GM10266 (cell line): Measurements from ENCODE around the gene FOSL1.

Source experiments
- DNase-seq: peaks from one replicate; pipeline ENCODE4 v3.0.0; 2012; ENCODE audit errors: extremely low spot score
- TF ChIP-seq, protein P1 (sequence below): IDR thresholded peaks from 2 replicates; pipeline ENCODE4 v1.5.1; 2012; ENCODE audit warnings: mild to moderate bottlenecking, low read depth; ENCODE audit not compliant: control insufficient read depth, insufficient read depth; ENCODE audit errors: missing control alignments

The FOSL1 gene

DNA sequence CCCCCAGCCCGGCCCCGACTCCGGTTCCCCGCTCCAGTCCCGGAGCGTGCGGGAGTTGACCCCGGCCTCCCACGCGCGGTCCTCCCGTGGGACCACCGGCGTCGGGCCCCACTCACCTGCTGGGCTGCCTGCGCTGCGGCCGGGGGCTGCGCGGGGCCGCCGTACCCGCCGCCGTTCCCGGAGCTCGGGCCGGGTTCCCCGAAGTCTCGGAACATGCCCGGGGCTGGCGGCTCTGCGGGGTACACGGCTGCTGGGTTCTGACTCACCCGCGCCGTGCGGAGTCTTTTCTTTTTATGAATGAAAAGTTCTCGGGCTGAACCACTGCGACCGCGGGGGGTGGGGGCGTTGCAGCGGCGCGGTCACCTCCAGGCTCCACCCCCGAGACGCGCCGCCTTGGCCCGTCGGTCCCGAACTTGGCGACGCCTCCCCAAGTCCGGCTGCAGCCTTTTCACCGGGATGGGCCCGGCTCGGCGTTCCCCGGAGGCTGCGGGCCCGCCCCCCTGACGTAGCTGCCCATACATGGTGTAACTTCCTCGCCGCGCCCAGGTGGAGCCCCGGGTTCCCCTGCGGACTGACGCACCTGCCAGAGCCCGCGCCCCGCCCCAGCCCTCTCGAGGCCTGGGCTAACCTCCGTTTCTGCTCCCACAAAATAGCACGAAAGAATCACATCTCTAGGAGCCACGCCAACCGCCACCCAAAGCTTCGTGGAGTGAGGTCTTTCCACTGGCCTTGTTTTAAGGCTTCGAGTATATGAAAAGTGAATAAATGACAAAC is at the start of gene FOSL1:
TSS of gene FOSL1 (minus strand) at position 264 of the 774 bp plus-strand sequence. CDS start at position 215, 49 bp downstream.
- DNase-seq, result peak; percentile 90
- TF ChIP-seq, protein P1, sequence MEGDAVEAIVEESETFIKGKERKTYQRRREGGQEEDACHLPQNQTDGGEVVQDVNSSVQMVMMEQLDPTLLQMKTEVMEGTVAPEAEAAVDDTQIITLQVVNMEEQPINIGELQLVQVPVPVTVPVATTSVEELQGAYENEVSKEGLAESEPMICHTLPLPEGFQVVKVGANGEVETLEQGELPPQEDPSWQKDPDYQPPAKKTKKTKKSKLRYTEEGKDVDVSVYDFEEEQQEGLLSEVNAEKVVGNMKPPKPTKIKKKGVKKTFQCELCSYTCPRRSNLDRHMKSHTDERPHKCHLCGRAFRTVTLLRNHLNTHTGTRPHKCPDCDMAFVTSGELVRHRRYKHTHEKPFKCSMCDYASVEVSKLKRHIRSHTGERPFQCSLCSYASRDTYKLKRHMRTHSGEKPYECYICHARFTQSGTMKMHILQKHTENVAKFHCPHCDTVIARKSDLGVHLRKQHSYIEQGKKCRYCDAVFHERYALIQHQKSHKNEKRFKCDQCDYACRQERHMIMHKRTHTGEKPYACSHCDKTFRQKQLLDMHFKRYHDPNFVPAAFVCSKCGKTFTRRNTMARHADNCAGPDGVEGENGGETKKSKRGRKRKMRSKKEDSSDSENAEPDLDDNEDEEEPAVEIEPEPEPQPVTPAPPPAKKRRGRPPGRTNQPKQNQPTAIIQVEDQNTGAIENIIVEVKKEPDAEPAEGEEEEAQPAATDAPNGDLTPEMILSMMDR, result no peak

DNA sequence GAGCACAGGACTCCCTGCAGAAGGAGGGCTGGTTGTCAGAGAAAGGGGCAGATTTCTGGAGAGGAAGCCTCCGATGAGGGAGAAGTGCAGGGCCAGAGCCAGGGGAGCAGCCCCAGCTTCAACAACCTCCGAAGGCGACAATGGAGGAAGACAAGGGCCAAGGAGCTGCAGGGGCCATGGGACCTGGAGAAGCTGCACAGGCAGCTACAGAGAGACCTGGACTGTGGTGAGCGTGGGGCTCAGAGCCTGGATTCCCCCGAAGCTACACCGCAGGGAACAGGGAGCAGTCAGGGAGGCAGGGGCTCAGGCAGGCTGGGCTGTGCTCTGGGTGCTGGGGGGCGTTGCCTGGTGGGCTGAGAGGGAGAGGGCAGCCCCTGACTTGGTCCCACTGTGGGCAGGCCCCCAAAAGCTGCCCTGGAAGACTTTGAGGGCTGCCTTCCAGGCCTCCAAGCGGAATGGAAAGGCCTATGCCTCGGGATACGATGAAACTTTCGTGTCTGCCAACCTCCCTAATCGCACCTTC is 47.5 kb upstream of the FOSL1 start:
- no peak for DNase-seq
- TF ChIP-seq, protein P1, result no peak

DNA sequence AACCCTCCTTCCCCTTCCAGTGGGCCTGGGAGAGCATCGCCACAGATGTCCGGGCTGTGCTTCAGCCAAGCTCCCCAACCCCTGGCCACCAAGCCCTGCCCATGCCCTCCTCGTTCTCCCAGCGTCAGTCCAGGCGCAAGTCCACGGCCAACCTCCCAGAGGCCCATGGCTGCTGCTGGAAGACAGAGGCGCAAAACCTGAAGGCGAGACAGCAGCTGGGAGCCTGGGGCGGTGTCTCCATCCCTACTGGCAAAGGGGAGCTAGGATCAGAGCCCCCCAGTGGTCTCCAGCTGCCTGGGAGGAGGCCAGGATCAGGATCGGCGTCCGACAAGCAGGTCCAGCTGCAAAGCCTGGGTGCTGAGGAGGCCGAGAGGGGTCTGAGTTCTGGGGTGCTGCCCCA is 46.9 kb upstream of the FOSL1 start:
- TF ChIP-seq, protein P1, result no peak
- no peak for DNase-seq

DNA sequence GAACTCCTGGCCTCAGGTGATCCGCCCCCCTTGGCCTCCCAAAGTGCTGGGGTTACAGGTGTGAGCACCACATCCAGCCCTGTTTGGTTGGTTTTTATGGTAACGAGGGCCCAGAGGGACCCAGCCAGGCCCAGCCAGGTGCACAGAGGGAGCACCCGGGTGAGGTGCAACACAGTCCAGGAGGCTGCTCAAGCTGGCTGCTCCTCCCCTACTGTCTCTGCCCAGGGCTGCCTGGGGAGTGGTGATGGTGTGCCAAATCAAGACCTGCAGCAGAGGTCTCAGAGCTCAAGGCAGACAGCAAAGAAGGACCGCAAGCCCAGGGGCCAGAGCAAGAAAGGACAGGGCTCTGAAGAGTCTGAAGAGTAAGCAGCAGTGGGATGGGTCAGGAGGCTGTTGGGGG is 46.5 kb upstream of the FOSL1 start:
- no peak for DNase-seq
- TF ChIP-seq, protein P1, result no peak

DNA sequence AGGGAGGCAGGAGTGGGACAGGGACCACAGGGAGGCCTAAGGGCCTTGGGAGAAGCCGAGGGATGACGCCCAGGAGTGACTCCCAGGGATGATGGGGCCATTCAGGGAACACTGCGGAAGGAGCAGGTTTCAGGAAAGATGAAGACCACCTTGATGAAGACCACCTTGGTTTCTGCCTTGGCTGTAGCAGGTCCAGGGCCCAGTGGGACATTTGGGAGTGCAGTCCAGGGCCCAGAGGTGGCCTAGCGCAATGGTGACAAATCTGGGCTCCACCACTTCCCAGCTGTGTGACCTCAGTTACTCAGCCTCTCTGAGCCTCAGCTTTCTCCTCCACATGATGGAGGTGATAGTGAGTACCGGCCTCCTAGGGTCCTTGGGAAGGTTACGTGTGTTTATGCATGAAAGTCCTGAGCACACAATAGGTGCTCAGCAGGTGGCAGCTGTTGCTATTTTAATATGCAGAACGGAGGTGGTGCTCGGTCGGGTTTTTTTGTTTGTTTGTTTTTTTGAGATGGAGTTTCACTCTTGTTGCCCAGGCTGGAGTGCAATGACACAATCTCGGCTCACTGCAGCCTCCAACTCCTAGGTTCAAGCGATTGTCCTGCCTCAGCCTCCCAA is 45.9 kb upstream of the FOSL1 start:
- DNase-seq, result no peak
- TF ChIP-seq, protein P1, result no peak

DNA sequence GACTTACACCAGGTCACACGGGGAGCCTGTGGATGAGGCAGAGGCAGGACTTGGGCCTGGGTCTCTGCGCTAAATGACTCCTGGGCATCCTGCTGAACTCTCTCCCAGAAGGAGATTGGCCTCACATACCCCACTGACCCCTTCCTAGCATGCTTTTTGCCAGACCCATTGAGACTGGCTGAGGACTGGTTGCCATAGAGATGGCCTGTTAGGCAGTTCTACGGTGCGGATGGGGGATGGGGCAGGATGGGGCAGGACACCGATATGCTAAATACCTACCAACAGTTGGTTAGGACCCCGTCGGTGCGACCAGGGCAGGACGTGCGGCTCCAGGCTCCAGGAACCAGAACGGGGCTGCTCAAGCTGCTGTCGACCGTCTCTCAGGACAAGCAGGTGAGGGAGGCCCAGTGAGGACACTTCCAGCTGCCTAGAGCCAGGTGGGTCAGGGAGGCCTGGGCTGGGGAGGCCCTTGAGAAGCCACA is 45.3 kb upstream of the FOSL1 start, which contains the start of gene TSGA10IP:
TSS of gene TSGA10IP (plus strand) at position 51 of the 482 bp plus-strand sequence. CDS start at position 247, 196 bp downstream.
- DNase-seq, result no peak
- TF ChIP-seq, protein P1, result no peak
